Stomach (tissue), 4 donors: ENCODE data around the gene PPP1R14C.
"Not testable (repeated sequence)": the region's sequence is repeated elsewhere in the genome, so short reads cannot be mapped to it uniquely, and the experiment has no call there.

Source experiments
- EP300 ChIP-seq: sonication (generic); formaldehyde crosslinking; IDR thresholded peaks from one replicate; pipeline ENCODE4 v1.6.1; 2017; ENCODE audit warnings: antibody characterized with exemption
- POLR2A ChIP-seq, 4 donors: fragments of 450-650 bp; IDR thresholded peaks; one replicate each; pipeline ENCODE4 v1.6.1; 2016; ENCODE audit warnings: antibody characterized with exemption in 4 of 4, control low read depth in 2 of 4, mild to moderate bottlenecking in 1 of 4, moderate library complexity in 1 of 4
- POLR2AphosphoS5 ChIP-seq, 3 donors: sonication (generic); formaldehyde crosslinking; IDR thresholded peaks; one replicate each; pipeline ENCODE4 v1.6.1; 2016; ENCODE audit warnings: antibody characterized with exemption in 3 of 3
- TF ChIP-seq, protein P1 (sequence below), 7 experiments: fragments of 450-650 bp in 4 of 7; fragments of 200-600 bp in 3 of 7; sonication (generic) in 3 of 7; IDR thresholded peaks; one replicate each; pipeline ENCODE4 v1.5.1; 2016 to 2019; ENCODE audit warnings: antibody characterized with exemption in 7 of 7, control low read depth in 2 of 7, mild to moderate bottlenecking in 1 of 7

DNA sequence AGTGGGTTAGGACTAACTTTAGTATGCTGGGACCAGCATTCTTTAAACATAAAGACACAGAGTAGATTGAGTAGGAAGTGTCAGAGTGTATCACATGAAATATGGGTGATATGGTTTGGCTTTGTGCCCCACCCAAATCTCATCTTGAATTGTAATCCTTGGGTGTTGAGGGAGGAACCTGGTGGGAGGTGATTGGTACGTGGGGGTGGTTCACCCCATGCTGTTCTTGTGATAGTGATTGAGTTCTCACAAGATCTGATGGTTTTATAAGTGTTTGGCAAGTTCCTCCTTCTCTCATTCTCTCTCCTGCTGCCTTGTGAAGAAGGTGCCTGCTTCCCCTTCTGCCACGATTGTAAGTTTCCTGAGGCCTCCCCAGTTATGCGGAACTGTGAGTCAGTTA, 5.1 kb upstream of the PPP1R14C start:
- TF ChIP-seq, protein P1, sequence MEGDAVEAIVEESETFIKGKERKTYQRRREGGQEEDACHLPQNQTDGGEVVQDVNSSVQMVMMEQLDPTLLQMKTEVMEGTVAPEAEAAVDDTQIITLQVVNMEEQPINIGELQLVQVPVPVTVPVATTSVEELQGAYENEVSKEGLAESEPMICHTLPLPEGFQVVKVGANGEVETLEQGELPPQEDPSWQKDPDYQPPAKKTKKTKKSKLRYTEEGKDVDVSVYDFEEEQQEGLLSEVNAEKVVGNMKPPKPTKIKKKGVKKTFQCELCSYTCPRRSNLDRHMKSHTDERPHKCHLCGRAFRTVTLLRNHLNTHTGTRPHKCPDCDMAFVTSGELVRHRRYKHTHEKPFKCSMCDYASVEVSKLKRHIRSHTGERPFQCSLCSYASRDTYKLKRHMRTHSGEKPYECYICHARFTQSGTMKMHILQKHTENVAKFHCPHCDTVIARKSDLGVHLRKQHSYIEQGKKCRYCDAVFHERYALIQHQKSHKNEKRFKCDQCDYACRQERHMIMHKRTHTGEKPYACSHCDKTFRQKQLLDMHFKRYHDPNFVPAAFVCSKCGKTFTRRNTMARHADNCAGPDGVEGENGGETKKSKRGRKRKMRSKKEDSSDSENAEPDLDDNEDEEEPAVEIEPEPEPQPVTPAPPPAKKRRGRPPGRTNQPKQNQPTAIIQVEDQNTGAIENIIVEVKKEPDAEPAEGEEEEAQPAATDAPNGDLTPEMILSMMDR (IDR thresholded peaks at IDR 0.05), result not testable (repeated sequence)
- TF ChIP-seq POLR2A (IDR thresholded peaks at IDR 0.05); POLR2AphosphoS5 (IDR thresholded peaks at IDR 0.05); EP300: not testable (repeated sequence)
